ENCODE measurements around the gene RBM33.

Gene RBM33

DNA sequence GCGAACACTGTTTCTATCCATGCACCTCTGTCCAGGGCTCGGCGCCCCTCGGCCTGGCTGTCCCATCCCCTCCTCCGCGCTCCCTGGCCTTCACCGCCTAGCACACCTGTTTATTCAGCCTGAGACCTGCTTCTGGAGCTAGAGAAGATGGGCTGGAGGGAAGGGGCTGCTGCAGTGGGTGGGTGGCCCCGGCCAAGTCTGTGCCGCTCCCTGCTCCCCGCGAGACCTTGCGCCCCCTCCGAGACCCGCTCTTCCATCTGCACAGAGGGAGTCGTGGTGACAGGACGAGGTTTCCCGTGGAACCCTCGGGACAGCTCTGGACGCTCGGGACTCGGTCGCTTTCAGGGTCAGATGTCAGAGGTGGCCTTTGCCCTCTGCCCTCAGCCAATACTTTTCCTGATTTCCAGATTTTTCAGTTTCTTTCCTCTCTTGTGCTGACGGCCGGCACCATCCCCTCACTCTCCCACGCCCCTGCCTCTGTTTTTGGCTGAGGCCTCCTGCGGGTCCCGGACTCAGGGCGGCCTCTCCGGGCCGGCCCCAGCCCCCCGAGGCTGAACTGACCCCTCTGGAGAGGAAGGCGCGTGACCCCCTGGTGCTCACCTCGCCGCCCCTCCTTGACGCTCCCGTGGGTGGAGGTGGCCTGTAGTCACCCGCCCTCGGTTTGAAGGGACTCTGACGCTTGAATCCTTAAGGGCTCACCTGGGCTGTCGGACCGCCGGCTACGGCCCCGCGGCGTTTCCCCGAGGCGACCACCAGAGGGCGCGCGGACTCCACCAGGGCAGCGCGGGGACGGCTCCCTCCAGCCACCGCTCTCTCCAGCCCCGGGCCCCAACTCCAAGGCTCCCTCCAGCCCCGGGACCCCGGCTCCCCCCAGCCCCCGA is 152.2 kb downstream of the RBM33 start:
- peak; percentile 88 for ATAC-seq (ENCODE audit: insufficient read depth, low read depth)
- H3K4me2 ChIP-seq (ENCODE audit: insufficient read depth, low read length), result 0 out of 2 replicates have a peak overlapping the region, but pooled peaks have one; percentile 39

DNA sequence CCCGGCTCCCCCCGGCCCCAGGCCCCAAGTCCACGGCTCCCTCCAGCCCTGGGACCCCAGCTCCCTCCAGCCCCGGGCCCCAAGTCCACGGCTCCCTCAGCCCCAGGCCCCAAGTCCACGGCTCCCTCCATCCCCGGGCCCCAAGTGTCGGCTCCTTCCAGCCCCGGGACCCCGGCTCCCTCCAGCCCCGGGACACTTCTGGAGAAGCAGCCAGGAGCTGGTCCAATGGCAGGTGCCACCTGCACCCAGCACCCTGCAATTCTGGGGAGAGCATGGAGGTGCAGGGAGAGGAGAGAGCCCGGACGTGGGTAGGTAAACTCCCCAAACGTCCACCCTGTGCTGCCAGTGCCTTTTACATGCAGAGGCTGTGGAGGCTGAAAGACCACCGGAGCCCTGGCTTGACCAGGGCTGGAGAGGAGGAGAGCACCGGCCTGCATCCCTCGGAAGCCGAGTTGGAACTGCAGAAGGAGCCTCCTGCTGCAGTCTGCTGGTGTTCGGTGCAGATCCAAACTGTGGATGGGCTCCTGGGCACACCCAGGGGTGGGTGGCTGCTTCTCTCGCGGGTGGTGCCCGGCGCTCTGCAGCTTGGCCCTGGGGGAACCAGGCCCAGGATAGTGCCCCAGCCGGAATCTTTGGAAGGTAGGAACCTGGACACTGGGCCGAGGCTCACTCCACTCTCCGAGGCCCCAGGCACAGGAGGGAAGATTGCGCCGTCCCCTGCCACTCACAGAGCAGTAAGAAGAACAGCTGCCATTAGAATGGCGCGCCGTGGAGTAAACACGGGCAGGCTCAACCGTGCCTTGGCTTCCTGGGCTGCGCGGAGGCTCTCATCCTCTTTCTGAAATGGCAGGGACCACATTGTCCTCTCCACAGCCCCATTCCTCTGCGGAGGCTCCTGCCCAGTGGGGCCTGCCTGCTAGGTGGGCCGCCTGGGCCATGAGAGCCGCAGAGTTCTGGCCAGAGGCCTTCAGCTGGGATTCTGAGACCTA is 153.1 kb downstream of the RBM33 start:
- H3K79me2 ChIP-seq (ENCODE audit: insufficient read depth, low read length), result no peaks in the 10 kb centered on the region
- H3K4me1 ChIP-seq (ENCODE audit: insufficient read depth, low read length), result peaks cover 3% of the 10 kb centered on the region; the same call in 1 of the 2 replicates
- H3K9ac ChIP-seq (ENCODE audit: low read depth, low read length), result no peak overlapping the region
- peaks cover 9% of the 10 kb centered on the region for H3K27me3 ChIP-seq (ENCODE audit: insufficient read depth, low read length, poor library complexity)
- TF ChIP-seq EZH2 (IDR thresholded peaks at IDR 0.05; ENCODE audit: borderline replicate concordance, low read depth, low read length, severe bottlenecking), result no peak
- TF ChIP-seq, protein P1, sequence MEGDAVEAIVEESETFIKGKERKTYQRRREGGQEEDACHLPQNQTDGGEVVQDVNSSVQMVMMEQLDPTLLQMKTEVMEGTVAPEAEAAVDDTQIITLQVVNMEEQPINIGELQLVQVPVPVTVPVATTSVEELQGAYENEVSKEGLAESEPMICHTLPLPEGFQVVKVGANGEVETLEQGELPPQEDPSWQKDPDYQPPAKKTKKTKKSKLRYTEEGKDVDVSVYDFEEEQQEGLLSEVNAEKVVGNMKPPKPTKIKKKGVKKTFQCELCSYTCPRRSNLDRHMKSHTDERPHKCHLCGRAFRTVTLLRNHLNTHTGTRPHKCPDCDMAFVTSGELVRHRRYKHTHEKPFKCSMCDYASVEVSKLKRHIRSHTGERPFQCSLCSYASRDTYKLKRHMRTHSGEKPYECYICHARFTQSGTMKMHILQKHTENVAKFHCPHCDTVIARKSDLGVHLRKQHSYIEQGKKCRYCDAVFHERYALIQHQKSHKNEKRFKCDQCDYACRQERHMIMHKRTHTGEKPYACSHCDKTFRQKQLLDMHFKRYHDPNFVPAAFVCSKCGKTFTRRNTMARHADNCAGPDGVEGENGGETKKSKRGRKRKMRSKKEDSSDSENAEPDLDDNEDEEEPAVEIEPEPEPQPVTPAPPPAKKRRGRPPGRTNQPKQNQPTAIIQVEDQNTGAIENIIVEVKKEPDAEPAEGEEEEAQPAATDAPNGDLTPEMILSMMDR (IDR thresholded peaks at IDR 0.05; ENCODE audit: borderline replicate concordance, extremely low read depth, low read length, poor library complexity, severe bottlenecking), result no peak
- peaks cover 8% of the 10 kb centered on the region; the same call in 1 of the 2 replicates for H4K20me1 ChIP-seq (ENCODE audit: insufficient read depth, low read length)
- H3K4me3 ChIP-seq (ENCODE audit: low read depth in 1 of 2, low read length in 2 of 2), result no peak overlapping the region
- ATAC-seq (ENCODE audit: insufficient read depth, low read depth), result peak; percentile 23; the same call in 2 of the 3 replicates
- no peaks in the 10 kb centered on the region for H3K9me3 ChIP-seq (ENCODE audit: insufficient read depth, low read length, severe bottlenecking)
- H3K36me3 ChIP-seq (ENCODE audit: insufficient read depth, low read length), result no peaks in the 10 kb centered on the region
- no peak for DNase-seq
- no peak overlapping the region for H3K27ac ChIP-seq (ENCODE audit: low read length)
- no peak overlapping the region for H3K4me2 ChIP-seq (ENCODE audit: insufficient read depth, low read length)
- no peak overlapping the region for H2AFZ ChIP-seq (ENCODE audit: low read depth, low read length)

More for the DNA sequence above, 152.2 kb downstream of the RBM33 start:
- H3K27me3 ChIP-seq (ENCODE audit: insufficient read depth, low read length, poor library complexity), result peaks cover 9% of the 10 kb centered on the region
- no peak overlapping the region for H3K27ac ChIP-seq (ENCODE audit: low read length)
- no peaks in the 10 kb centered on the region for H3K79me2 ChIP-seq (ENCODE audit: insufficient read depth, low read length)
- H3K9me3 ChIP-seq (ENCODE audit: insufficient read depth, low read length, severe bottlenecking), result no peaks in the 10 kb centered on the region
- no peak overlapping the region for H3K4me3 ChIP-seq (ENCODE audit: low read depth in 1 of 2, low read length in 2 of 2)
- no peak overlapping the region for H3K9ac ChIP-seq (ENCODE audit: low read depth, low read length)
- no peak overlapping the region for H2AFZ ChIP-seq (ENCODE audit: low read depth, low read length)
- DNase-seq, result peak; percentile 59
- no peaks in the 10 kb centered on the region for H3K36me3 ChIP-seq (ENCODE audit: insufficient read depth, low read length)
- peaks cover 8% of the 10 kb centered on the region; the same call in 1 of the 2 replicates for H4K20me1 ChIP-seq (ENCODE audit: insufficient read depth, low read length)
- TF ChIP-seq, protein P1 (IDR thresholded peaks at IDR 0.05; ENCODE audit: borderline replicate concordance, extremely low read depth, low read length, poor library complexity, severe bottlenecking), result peak; percentile 88
- TF ChIP-seq EZH2 (IDR thresholded peaks at IDR 0.05; ENCODE audit: borderline replicate concordance, low read depth, low read length, severe bottlenecking), result no peak
- peaks cover 3% of the 10 kb centered on the region; the same call in 1 of the 2 replicates for H3K4me1 ChIP-seq (ENCODE audit: insufficient read depth, low read length)

DNA sequence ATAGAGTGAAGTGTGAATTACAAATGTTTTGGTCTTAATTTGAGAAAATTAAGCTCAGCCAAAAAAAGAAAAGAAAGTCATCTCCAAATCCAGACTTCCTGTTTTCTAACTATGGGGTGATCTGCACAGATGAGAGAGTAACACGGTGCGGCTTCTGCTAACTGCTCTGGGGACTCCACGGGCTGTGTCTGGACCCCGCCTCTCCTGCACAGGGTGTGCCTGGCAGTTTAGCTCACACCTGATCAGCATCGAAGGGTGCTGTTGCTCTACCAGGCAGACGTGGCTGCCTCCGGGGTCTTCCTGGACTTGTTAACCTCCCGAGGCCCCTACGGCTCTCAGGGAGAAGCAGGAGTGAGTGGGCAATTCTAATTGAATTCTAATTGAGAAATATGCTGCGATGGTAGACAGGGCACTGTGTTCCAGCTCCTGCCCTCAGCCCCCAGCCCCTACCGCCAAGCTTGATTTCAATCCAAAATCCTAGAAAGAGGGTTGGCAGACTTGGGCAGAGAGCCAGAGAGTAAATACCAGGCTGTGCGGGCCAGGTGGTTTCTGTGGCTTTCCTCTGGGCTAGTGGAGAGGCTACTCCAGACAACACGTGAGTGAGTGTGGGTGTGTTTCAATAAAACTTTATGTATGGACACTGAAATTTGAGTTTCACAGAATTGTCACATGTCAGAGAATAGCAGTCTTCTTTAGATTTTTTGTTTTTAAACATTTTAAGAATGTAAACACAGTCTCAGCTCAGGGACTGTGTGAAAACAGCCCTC is 154.4 kb downstream of the RBM33 start:
- H3K36me3 ChIP-seq (ENCODE audit: insufficient read depth, low read length), result no peaks in the 10 kb centered on the region
- H3K4me3 ChIP-seq (ENCODE audit: low read depth in 1 of 2, low read length in 2 of 2), result no peak overlapping the region
- peaks cover 9% of the 10 kb centered on the region for H3K27me3 ChIP-seq (ENCODE audit: insufficient read depth, low read length, poor library complexity)
- no peak overlapping the region for H3K4me2 ChIP-seq (ENCODE audit: insufficient read depth, low read length)
- DNase-seq (no peak), ATAC-seq (ENCODE audit: insufficient read depth, low read depth) (no peak)
- H3K27ac ChIP-seq (ENCODE audit: low read length), result no peak overlapping the region
- peaks cover 8% of the 10 kb centered on the region; the same call in 1 of the 2 replicates for H4K20me1 ChIP-seq (ENCODE audit: insufficient read depth, low read length)
- H3K9me3 ChIP-seq (ENCODE audit: insufficient read depth, low read length, severe bottlenecking), result no peaks in the 10 kb centered on the region
- no peak overlapping the region for H3K9ac ChIP-seq (ENCODE audit: low read depth, low read length)
- peaks cover 3% of the 10 kb centered on the region; the same call in 1 of the 2 replicates for H3K4me1 ChIP-seq (ENCODE audit: insufficient read depth, low read length)
- no peak overlapping the region for H2AFZ ChIP-seq (ENCODE audit: low read depth, low read length)
- TF ChIP-seq EZH2 (IDR thresholded peaks at IDR 0.05; ENCODE audit: borderline replicate concordance, low read depth, low read length, severe bottlenecking), result no peak
- TF ChIP-seq, protein P1 (IDR thresholded peaks at IDR 0.05; ENCODE audit: borderline replicate concordance, extremely low read depth, low read length, poor library complexity, severe bottlenecking), result no peak
- H3K79me2 ChIP-seq (ENCODE audit: insufficient read depth, low read length), result no peaks in the 10 kb centered on the region
